ENCODE results near the gene MUC5AC.

DNA sequence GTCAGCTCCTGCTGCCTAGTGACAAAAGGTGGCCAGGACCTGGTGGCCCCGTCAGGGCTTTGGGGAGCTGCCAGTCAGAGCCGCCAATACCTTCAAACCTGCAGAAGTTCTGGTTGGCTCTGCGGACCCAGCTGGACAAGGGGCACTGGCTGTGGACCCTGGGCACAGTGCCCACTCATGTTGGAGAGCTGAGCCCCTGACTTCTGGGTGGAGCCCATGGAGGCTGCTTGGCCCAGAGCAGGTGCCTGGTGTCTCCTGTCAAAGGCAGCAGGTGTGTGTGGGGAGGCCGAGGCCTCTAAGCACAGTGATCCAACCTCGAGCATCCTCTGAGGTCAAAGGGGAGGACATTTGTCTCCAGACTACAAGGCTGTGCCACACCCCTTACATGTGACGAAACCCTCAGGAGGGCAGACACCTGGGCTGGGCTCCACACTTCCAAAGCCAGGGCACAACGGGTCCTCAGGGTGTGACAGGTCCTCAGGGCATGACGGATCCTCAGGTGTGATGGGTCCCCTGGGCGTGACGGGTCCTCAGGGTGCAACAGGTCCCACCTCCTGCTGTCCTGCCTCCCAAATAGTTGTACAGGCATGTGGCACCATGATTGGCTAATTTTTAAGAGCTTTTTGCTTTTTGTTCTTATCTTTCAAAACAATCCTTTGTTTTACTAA is 46.1 kb upstream of the MUC5AC start:
- TF ChIP-seq CTCF (IDR thresholded peaks at IDR 0.05) (no peak), ZNF121 (CRISPR knock-in tag; IDR thresholded peaks at IDR 0.05) (no peak), MAX (CRISPR knock-in tag; IDR thresholded peaks at IDR 0.05) (no peak), JUN (CRISPR knock-in tag; IDR thresholded peaks at IDR 0.05) (no peak), ZNF396 (CRISPR knock-in tag; IDR thresholded peaks at IDR 0.05; ENCODE audit: borderline replicate concordance) (no peak), SMAD4 (CRISPR knock-in tag; IDR thresholded peaks at IDR 0.05) (no peak), NFE2L1 (CRISPR knock-in tag; IDR thresholded peaks at IDR 0.05) (no peak), SMAD3 (CRISPR knock-in tag; IDR thresholded peaks at IDR 0.05; ENCODE audit: borderline replicate concordance) (no peak), NR2C2 (CRISPR knock-in tag; IDR thresholded peaks at IDR 0.05) (no peak), NFATC4 (CRISPR knock-in tag; IDR thresholded peaks at IDR 0.05) (no peak)
- TF ChIP-seq, protein P1, sequence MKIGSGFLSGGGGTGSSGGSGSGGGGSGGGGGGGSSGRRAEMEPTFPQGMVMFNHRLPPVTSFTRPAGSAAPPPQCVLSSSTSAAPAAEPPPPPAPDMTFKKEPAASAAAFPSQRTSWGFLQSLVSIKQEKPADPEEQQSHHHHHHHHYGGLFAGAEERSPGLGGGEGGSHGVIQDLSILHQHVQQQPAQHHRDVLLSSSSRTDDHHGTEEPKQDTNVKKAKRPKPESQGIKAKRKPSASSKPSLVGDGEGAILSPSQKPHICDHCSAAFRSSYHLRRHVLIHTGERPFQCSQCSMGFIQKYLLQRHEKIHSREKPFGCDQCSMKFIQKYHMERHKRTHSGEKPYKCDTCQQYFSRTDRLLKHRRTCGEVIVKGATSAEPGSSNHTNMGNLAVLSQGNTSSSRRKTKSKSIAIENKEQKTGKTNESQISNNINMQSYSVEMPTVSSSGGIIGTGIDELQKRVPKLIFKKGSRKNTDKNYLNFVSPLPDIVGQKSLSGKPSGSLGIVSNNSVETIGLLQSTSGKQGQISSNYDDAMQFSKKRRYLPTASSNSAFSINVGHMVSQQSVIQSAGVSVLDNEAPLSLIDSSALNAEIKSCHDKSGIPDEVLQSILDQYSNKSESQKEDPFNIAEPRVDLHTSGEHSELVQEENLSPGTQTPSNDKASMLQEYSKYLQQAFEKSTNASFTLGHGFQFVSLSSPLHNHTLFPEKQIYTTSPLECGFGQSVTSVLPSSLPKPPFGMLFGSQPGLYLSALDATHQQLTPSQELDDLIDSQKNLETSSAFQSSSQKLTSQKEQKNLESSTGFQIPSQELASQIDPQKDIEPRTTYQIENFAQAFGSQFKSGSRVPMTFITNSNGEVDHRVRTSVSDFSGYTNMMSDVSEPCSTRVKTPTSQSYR (CRISPR knock-in tag; IDR thresholded peaks at IDR 0.05), result no peak
